ENCODE results near the gene HRH1. TPM values are rescaled to one million over a fixed set of nuclear protein-coding genes. Genes with fewer than 3 reads are reported as not detected.

The HRH1 gene
- total and polyA plus RNA-seq, 2 of the 13 experiments (the other 11 are each of a cell fraction or from before 2014, with no cell fraction given), result not detected

GRCh38 chr3:11220230-11220629 is 65.9 kb downstream of the HRH1 start:
- H3K27me3 ChIP-seq (ENCODE audit: control insufficient read depth in 1 of 2, insufficient read depth in 2 of 2, low read length in 2 of 2), result peaks cover 1 to 22% of the 10 kb centered on the region in 2 experiments; a peak in 4 of 5 replicates
- H3K79me2 ChIP-seq (ENCODE audit: insufficient read depth, low read length), result no peaks in the 10 kb centered on the region
- no peak overlapping the region for H3K4me2 ChIP-seq (ENCODE audit: low read depth, low read length)
- no peak; the same call in 2 of the 3 replicates for ATAC-seq
- no peaks in the 10 kb centered on the region for H3K9me3 ChIP-seq (ENCODE audit: low read length)
- POLR2A ChIA-PET, result no interaction called here
- H3K9ac ChIP-seq (ENCODE audit: insufficient read depth, low read depth, low read length), result no peak overlapping the region
- 35% methylated on average over 8 of the region's 8 CpGs for WGBS (ENCODE audit: low lambda C conversion rate)
- DNase-seq (ENCODE audit: low spot score), result no peak
- H3K27ac ChIP-seq (ENCODE audit: extremely low read length, insufficient read depth, low read length), result no peak overlapping the region
- no peak overlapping the region for H2AFZ ChIP-seq (ENCODE audit: low read length)
- no peaks in the 10 kb centered on the region for H4K20me1 ChIP-seq (ENCODE audit: insufficient read depth, low read length)
- no TSS peak for BruUV-seq (replicated peaks)
- intact Hi-C loops (cut with micrococcal nuclease; ENCODE audit: unreplicated experiment), result no loop called here
- H3K36me3 ChIP-seq (replicated peaks in 1 of 2; ENCODE audit: control insufficient read depth in 1 of 2, insufficient read depth in 2 of 2, low read length in 2 of 2), result no peaks in the 10 kb centered on the region
- CTCF ChIA-PET (ENCODE audit: low intra/inter-chr PET ratio, low total read pairs), result no interaction called here
- no peak overlapping the region for H3K4me3 ChIP-seq (replicated peaks in 1 of 3; ENCODE audit: insufficient read depth in 1 of 3, low read depth in 2 of 3, low read length in 3 of 3)
- H3K4me1 ChIP-seq (ENCODE audit: insufficient read depth, low read length), result no peaks in the 10 kb centered on the region
- FAIRE-seq, result no peak
- in situ Hi-C loops (cut with HindIII; ENCODE audit: extremely low pct_ligation_motif_present, low pct_unique_long_range_greater_than_20kb), result no loop called here
- TF ChIP-seq SALL1 (CRISPR knock-in tag; IDR thresholded peaks at IDR 0.05), result no peak
- TF ChIP-seq PBX2 (CRISPR knock-in tag; IDR thresholded peaks at IDR 0.05), result no peak
- no peak for TF ChIP-seq SATB2 (CRISPR knock-in tag; IDR thresholded peaks at IDR 0.05)
- no peak for TF ChIP-seq ZNF343 (CRISPR knock-in tag; IDR thresholded peaks at IDR 0.05)
- no peak for TF ChIP-seq ZNF354B (CRISPR knock-in tag; IDR thresholded peaks at IDR 0.05)

GRCh38 chr3:11221818-11222415 is 67.6 kb downstream of the HRH1 start:
- no peak for ATAC-seq
- DNase-seq (ENCODE audit: low spot score), result no peak
- TF ChIP-seq TEAD2 (CRISPR knock-in tag; IDR thresholded peaks at IDR 0.05), result no peak
- no peak for TF ChIP-seq ATRX (CRISPR knock-in tag; IDR thresholded peaks at IDR 0.05; ENCODE audit: borderline replicate concordance)
- no peak for TF ChIP-seq HNRNPL (IDR thresholded peaks at IDR 0.05; ENCODE audit: low read depth, low read length)
- H3K4me2 ChIP-seq (ENCODE audit: low read depth, low read length), result no peak overlapping the region
- in situ Hi-C loops (cut with HindIII; ENCODE audit: extremely low pct_ligation_motif_present, low pct_unique_long_range_greater_than_20kb), result no loop called here
- H3K36me3 ChIP-seq (replicated peaks in 1 of 2; ENCODE audit: control insufficient read depth in 1 of 2, insufficient read depth in 2 of 2, low read length in 2 of 2), result no peaks in the 10 kb centered on the region
- FAIRE-seq, result no peak
- H3K4me1 ChIP-seq (ENCODE audit: insufficient read depth, low read length), result no peaks in the 10 kb centered on the region
- WGBS (ENCODE audit: low lambda C conversion rate), result 3% methylated on average over 3 of the region's 3 CpGs
- no peak overlapping the region for H2AFZ ChIP-seq (ENCODE audit: low read length)
- CTCF ChIA-PET (ENCODE audit: low intra/inter-chr PET ratio, low total read pairs), result no interaction called here
- no TSS peak for BruUV-seq (replicated peaks)
- H3K27ac ChIP-seq (ENCODE audit: extremely low read length, insufficient read depth, low read length), result no peak overlapping the region
- peaks cover 1 to 24% of the 10 kb centered on the region in 2 experiments; a peak in 4 of 5 replicates for H3K27me3 ChIP-seq (ENCODE audit: control insufficient read depth in 1 of 2, insufficient read depth in 2 of 2, low read length in 2 of 2)
- POLR2A ChIA-PET, result no interaction called here
- H4K20me1 ChIP-seq (ENCODE audit: insufficient read depth, low read length), result no peaks in the 10 kb centered on the region
- H3K9me3 ChIP-seq (ENCODE audit: low read length), result no peaks in the 10 kb centered on the region
- intact Hi-C loops (cut with micrococcal nuclease; ENCODE audit: unreplicated experiment), result no loop called here
- no peak overlapping the region for H3K4me3 ChIP-seq (replicated peaks in 1 of 3; ENCODE audit: insufficient read depth in 1 of 3, low read depth in 2 of 3, low read length in 3 of 3)
- no peaks in the 10 kb centered on the region for H3K79me2 ChIP-seq (ENCODE audit: insufficient read depth, low read length)
- H3K9ac ChIP-seq (ENCODE audit: insufficient read depth, low read depth, low read length), result no peak overlapping the region
